Lower leg skin (tissue), 4 donors: ENCODE measurements around the gene PTCD2. TPM values are rescaled to one million over a fixed set of nuclear protein-coding genes. Genes with fewer than 3 reads are reported as not detected.
A peak's percentile ranks its signal among the peaks of the same experiment; 100 is the strongest.

Source experiments
- DNase-seq, 2 donors: peaks; one replicate each; pipeline ENCODE4 v3.0.0-alpha.2; 2019; ENCODE audit warnings: low spot score in 2 of 2
- H3K4me3 ChIP-seq: fragments of 200-600 bp; sonication (generic); 2 replicates; pipeline ENCODE4 v1.5.1; 2017; ENCODE audit warnings: mild to moderate bottlenecking, low read depth; ENCODE audit not compliant: poor library complexity, severe bottlenecking
- CTCF ChIP-seq, 3 donors: fragments of 450-650 bp; IDR thresholded peaks; one replicate each; pipeline ENCODE4 v1.5.1; 2016; ENCODE audit warnings: antibody characterized with exemption in 3 of 3, mild to moderate bottlenecking in 3 of 3, moderate library complexity in 2 of 3
- POLR2A ChIP-seq, 2 donors: fragments of 450-650 bp; IDR thresholded peaks; one replicate each; pipeline ENCODE4 v1.6.1; 2016 to 2017; ENCODE audit warnings: antibody characterized with exemption in 2 of 2, mild to moderate bottlenecking in 1 of 2, moderate library complexity in 1 of 2
- WGBS, 2 donors: methylation state at CpG; one replicate each; pipeline ENCODE4 v1.1.5; 2018; 5-methylcytosine and 5-hydroxymethylcytosine counted together
- intact Hi-C: fragments of 100-400 bp; cut with DNase I; formaldehyde crosslinking; loops from one replicate; pipeline ENCODE4 v1.15.0; 2023; ENCODE audit warnings: low total_unique reads
- total RNA-seq, 4 donors: library from RNA; depleted of rRNA; stranded (reverse); fragments of >200 nt; gene quantifications; one replicate each; pipeline ENCODE4 v1.1.0, GENCODE V29; 2016

The PTCD2 gene
- total RNA-seq, 4 donors from 2014 or later: 7.2 to 12.5 (median 7.9) TPM

DNA sequence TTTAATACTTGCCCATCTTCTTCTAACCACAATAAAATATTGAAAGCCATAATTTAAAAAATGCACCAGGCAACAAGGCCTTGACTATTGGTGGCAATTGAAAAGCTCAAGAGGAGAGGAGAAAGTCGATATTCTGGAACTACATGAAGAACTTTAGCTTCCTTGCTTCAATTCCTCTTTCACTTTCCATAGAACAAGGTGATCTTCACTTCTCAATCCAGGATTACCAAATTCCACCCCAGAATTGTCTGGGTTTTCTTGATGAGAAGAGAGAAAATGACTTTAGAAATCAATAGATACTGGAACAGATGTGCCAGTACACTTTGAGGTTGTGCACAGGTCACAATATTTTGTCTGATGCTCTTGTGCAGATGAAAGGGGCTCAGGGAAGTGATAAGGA lies 52.2 kb downstream of the PTCD2 start:
- WGBS, 2 donors: 74 to 93% methylated on average over 1 of the region's 1 CpG
- DNase-seq: no peak
- no peak overlapping the region for H3K4me3 ChIP-seq
- TF ChIP-seq CTCF (IDR thresholded peaks at IDR 0.05): no peak
- intact Hi-C loops: loop anchor here (10.0 kb wide), 1 partner anchor 152 kb away; no protein-coding TSS in a partner anchor

DNA sequence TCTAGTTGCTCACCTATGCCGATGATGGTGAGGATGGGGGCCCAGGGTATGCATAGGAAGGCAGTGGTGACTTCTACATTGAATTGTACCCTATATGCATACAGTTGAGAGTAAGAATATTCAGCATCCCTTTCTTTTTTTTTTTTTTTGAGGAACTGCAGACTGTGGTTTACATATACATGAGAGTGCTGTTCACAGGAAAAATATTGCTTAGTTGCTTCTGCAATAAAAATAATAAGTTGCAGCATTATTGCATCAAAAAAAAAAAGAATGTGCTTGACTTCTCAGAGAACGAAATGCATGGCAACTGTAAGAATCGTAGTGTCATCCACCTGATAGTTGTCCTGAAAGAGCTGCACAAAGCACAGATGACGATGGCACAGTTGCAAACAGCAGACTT lies 52.8 kb downstream of the PTCD2 start:
- TF ChIP-seq CTCF (IDR thresholded peaks at IDR 0.05) (no peak), POLR2A (IDR thresholded peaks at IDR 0.05) (no peak)
- H3K4me3 ChIP-seq: no peak overlapping the region
- no peak for DNase-seq
- WGBS, 2 donors: 87 to 93% methylated on average over 4 of the region's 4 CpGs
- intact Hi-C loops: loop anchor here (10.0 kb wide), 1 partner anchor 152 kb away; no protein-coding TSS in a partner anchor

- intact Hi-C loops: loop anchor here (10.0 kb wide), 1 partner anchor 150 kb away; no protein-coding TSS in a partner anchor
- WGBS, 2 donors: 96 to 97% methylated on average over 3 of the region's 3 CpGs
- DNase-seq: no peak
- TF ChIP-seq CTCF (IDR thresholded peaks at IDR 0.05) (no peak), POLR2A (IDR thresholded peaks at IDR 0.05) (no peak)
- no peak overlapping the region for H3K4me3 ChIP-seq
Measured at GRCh38 chr5:72374844-72375243, 54.7 kb downstream of the PTCD2 start.

DNA sequence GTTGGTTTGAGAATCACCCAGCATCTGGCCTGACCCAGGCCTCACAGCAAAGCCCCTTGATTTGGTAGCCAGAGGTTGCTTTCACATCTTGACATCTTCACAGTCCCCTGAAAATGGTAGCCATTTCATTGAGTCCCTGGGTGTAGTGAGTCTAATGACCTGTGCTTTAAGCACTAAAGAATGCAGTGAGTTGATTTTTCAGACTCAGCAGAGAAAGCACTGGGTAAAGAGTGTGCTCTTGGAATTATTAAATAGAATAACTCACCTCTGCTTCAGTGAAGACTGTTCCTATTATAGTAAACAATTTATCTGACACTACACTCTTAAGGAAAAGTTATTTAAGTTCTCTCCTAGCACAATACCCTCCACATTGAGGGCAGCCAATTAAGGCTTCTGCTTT lies 56.2 kb downstream of the PTCD2 start:
- DNase-seq: no peak
- no peak for TF ChIP-seq CTCF (IDR thresholded peaks at IDR 0.05)
- no peak for TF ChIP-seq POLR2A (IDR thresholded peaks at IDR 0.05)
- no peak overlapping the region for H3K4me3 ChIP-seq
- intact Hi-C loops: loop anchor here (10.0 kb wide), 1 partner anchor 148 kb away; no protein-coding TSS in a partner anchor

DNA sequence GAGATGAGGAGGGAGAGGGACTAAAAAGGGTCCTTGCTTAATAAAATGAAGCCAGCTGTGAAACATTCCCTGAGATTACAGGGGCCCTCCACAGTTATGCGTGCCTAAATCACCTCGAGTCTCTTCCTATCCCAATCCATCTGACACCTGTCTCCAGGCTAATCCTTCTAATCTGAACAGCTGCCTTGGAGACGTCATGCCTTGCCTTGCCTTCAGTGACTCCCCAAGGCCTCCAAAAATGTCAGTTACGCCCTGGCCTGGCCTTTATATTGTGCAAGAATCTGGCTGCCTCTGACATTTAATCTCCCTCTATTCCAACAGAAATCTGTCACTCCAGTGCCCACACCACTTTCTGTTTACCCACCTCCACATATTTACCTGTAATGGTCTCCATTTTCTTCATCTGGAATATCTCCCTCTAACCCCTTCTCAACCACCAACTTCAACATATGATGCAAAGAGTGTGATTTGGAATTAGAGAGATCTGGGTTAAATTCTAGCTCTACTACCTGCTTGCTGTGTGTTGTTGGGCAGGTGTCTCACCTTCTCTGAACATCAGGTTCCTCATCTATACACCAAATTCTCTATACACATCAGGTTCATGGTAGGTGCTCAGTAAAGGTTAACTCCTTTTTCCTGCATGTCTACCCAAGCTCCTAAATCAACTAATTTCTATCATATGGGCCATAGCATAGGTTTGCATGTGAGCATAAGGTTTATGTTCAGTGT lies 57.9 kb downstream of the PTCD2 start:
- TF ChIP-seq CTCF (IDR thresholded peaks at IDR 0.05) (no peak), POLR2A (IDR thresholded peaks at IDR 0.05) (no peak)
- WGBS, 2 donors: 18 to 21% methylated on average over 4 of the region's 4 CpGs
- H3K4me3 ChIP-seq: no peak overlapping the region
- intact Hi-C loops: loop anchor here (10.0 kb wide), 1 partner anchor 147 kb away; no protein-coding TSS in a partner anchor
- peak in 1 of 2 donors; percentile 53 for DNase-seq
